Ramos (cell line): ENCODE data around the gene TOP1.

Source experiments
- in situ Hi-C: fragments of 300-500 bp; cut with MboI; formaldehyde crosslinking; loops from one replicate; pipeline ENCODE4 v1.14.3; 2022; ENCODE audit warnings: low sequenced_read_pairs; ENCODE audit not compliant: unreplicated experiment

TOP1 gene

DNA sequence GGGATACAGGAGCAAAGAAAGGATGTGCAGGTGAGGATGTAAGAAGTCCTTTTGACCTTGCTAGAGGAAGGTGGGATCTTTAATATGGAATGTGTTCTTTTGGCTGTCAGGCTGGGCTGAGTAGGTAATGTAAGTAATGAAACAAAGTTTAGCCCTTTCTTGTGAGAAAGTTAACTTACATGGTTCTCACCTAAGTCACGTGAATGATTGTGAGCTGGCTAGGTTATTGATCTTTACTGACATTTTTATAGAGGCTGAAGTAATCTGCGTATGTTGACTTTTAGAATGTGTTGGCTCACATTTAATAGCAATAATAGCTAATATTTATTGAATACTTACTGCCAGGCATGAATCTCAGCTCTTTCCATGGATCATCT lies 2.6 kb downstream of the TOP1 start:
- in situ Hi-C loops = no loop called here

DNA sequence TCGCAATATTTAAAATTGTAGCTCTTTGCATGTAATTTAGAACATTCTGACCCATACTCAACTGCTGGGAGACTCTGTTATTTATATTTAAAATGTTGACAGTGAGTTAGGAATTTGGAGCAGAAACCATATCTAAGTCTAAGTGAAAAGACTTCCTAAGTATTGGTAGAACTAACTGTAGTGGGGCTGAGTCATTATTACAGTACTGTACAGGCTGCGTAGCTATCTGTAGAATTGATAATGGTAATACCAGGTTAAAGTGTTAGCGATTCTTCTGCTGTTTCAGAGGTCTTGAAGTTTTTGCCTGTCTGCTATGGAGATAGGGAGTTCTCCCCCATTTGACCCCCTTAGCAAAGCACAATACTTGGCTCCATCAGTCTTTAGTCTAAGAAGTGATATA lies 3.6 kb downstream of the TOP1 start:
- in situ Hi-C loops = no loop called here

DNA sequence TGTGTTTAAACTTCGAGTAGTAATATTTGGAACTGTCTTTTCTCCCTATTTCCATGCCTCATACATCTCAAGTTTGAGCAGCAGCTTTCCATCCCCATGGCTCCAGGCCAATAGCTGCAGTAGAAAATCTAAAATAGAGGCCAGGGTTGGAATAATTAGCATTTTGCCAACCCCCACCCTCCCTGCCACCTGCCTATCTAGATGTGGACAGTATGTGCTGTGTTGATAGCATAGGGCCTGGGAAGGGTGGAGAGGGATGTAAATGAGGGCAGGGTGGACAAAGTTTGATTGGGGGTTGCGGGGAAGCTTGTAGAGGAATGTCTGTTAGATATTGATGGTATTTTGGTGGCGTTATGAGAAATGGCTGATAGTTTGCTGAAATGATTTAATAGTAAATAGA lies 5.6 kb downstream of the TOP1 start:
- in situ Hi-C loops = no loop called here

DNA sequence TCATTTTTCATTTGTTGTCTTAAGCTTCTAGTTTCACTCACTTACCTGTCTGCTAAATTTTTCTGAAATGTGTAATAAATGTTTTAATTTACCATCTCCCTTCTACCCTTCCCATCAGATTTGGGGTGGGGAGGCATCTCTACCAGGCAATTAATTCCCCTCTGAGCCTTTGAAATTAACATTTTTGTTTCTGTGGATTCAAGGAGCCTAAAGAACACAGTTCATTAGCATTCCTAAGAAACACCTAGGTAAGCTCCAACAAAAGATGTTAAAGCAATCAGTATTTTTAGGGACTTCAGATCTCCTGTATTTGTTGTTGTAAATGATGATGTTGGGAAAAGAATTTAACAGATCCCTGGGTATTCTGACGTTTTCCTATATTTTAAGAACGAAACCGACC lies 6.6 kb downstream of the TOP1 start:
- in situ Hi-C loops = no loop called here

DNA sequence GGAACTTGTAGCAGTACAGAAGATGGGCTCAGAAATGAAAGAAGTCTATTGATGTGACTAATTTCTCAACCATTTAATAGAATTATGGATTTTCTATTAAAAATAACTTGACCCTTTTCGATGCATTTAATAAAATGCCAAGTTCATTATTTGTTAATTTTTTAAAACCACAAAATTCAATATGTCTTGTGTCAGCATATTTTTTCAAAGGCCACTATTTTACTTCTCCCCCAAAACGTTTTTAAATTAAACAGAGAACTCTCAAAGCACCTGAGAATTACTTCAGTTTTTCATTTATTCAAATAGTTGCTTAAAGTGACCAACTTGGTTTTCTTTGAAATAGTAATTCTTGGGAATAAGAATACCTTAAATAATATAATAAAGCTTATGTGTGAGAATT lies 8.6 kb downstream of the TOP1 start:
- in situ Hi-C loops = no loop called here

DNA sequence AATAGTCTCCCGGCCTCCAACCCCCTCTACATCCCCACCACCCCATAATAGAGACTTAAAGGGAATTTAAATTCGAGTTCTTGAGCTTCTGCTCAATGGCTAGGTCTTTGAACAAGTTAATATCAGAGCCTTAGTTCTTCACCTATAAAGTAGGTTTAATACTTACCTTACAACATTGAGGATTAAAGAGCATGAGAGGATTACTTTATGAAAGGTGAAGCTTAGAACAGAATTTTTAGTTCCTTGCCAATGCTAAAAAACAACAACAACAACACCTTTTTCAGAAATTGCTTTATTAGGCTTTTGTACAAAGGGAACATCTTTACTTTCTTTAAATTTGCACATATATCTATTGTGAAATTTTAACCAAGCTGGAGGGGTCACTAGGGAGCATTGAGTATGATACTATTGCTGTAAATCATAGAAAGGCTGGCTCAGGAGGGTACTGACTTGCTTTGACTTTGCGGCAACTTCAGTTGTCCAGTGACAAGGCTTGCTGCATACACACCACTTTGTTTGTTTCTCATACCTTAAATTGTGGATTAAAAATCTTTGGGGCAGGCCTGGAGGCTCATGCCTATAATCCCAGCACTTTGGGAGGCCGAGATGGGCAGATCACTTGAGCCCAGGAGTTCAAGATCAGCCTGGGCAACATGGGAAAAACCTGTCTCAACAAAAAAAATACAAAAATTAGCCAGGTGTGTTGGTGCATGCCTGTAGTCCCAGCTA lies 9.7 kb downstream of the TOP1 start:
- in situ Hi-C loops = no loop called here

DNA sequence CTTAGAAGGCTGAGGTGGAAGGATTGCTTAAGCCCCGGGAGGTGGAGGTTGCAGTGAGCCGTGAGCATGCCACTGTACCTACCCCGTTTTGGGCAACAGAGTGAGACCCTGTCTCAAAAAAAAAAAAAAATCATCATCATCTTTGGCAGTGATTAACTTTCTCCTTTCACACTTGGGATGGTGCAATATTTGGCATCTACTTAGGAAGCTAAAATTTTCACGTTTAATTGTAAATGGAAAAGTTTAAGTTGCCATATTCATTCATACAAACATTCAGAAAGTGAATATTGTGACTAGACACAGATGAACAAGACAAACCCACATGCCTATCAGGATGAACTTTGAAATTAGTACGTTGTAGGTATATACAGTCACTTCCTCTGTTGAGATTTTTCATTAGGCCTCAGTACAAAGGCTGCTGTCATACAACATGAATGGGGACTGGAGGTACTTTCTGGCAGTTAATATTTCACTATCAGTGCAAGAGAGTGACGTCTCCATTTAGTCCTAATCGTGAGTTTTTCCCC lies 10.3 kb downstream of the TOP1 start:
- in situ Hi-C loops = no loop called here

DNA sequence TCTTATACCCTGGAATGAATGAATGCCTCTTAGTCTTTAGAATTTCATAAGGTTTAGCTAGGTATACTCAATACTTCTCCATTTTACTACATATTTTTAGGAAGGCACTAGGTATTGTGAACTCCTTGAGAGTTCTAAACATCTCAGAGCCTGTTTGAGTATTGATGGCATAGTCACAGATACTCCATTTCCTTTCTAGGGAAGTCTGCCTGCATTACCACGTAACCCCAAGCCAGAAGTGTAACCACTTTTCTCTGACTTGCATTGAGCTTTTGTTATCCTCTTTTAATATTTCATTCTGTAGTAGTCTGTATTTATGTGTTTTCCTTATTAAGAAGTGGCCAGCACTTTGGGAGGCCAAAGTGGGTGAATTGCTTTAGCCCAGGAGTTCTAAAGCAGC lies 12.2 kb downstream of the TOP1 start:
- in situ Hi-C loops = no loop called here

DNA sequence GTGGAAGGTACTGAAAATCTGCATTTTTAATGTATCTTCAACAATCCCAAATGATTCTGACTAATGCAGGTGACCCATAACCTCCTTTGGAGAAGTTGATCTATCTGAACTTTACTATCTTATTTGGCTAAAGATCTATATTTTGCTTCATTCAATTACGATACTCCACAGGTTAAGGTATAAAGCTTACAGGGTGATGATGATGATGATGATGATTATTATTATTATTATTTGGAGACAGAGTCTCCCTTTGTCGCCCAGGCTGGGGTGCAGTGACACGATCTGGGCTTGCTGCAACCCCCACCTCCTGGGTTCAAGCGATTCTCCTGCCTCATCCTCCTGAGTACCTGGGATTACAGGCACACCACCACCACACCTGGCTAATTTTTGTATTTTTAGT lies 13.1 kb downstream of the TOP1 start:
- in situ Hi-C loops = no loop called here

DNA sequence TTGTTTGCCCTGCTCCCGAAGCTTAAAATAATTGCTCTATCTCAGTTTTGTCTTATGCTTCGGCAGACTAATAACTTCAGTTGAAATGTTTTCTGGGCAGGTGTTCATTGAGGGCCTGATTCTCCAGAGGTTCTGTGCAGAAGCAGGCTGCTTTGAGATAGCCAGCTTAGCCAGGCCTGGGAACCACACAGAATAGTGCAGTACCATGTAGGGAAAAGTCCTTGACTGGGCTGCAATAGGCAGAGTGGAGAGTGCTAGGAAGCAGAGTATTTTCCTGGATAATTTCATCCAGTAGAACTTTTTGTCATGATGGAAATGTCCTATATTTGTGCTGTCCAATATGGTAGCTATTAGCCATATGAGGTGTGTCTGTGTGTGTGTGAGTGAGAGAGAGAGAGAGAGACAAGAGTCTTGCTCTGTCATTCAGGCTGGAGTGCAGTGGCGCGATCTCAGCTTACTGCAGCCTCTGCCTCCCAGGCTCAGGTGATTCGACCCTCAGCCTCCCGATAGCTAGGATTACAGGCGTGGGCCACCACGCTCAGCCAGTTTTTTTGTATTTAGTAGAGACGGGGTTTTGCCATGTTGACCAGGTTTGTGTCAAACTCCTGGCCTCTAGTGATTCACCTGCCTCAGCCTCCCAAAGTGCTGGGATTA lies 15.9 kb downstream of the TOP1 start:
- in situ Hi-C loops = no loop called here

DNA sequence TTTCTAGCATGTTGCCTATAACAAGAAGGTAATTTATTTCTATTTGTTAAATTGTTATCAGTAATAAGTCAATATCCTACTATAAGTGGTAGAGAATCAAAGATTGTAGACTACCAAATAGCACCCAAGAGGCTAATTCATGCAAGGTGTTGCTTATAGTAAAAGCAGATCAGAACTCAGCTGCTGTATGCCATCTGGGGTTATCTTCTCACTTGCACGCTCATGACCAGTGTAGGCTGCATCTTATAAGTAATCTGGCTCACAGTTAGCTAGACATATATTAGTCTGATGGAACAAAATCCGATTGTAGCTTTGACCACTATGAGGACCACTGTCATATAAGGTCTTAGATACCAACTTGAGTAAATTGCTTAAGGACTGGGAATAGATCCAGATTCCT lies 17.0 kb downstream of the TOP1 start:
- in situ Hi-C loops = no loop called here

DNA sequence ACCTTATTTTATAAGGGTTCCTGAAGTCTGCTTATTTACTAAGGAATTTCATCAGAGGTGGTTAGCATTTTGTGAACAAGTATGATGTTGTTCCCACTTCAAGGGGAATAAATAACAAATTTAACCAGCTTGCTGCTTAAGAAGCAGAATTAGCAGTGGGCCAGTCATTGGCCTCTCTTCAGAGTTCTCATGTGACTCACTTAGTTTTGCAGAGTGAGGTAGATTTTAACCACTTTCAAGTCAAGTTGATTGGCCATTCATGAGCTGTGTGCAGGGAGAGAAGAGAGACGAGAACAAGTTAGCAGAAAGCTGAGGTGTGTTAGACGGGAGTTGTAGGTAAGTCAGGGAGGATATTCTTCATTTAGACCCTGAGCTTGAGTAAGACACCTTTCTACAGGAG lies 18.1 kb downstream of the TOP1 start:
- in situ Hi-C loops = no loop called here

DNA sequence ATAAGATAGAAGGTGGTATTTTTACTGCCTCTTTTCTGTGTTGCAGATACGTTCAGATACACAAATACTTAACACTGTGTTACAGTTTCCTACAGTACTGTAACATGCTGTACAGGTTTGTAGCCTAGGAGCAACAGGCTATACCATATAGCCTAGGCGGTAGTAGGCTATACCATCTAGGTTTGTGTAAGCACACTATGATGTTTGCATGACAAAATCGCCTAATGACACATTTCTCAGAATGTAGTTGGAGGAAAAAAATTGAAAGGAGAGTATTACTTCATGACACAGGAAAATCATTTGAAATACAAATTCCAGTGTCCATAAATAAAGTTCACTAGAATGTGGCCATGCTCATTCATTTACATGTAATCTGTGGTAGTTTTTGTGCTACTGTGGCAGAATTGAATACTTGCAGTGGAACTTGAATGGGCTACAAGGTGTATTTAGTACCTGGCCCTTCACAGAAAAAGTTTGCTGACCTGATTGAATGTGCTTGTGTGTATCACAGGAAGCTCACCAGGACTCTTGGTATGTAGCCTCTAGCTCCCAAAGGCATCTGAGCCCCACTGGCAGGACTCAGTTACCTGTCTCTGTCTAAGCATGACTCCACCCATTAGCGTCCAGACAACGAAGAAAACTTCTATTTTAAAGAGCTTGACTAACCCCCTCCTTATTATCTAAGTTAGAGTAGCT lies 18.8 kb downstream of the TOP1 start:
- in situ Hi-C loops = no loop called here

DNA sequence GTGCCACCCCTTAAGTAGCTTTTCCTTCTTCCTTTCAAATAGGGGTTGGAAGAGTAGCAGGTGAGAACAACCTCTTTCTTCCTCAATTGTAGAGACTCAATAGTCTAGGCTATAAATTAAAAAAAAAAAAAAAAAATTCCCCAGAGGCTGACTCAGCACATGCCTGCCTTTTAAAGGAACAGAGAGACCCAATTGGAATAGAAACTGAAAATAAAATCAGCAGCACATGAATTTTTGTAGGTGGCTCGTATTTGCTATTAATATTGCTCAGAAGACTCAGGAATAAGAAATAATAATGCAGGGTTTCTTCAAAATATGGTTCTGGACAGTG lies 19.3 kb downstream of the TOP1 start:
- in situ Hi-C loops = no loop called here

DNA sequence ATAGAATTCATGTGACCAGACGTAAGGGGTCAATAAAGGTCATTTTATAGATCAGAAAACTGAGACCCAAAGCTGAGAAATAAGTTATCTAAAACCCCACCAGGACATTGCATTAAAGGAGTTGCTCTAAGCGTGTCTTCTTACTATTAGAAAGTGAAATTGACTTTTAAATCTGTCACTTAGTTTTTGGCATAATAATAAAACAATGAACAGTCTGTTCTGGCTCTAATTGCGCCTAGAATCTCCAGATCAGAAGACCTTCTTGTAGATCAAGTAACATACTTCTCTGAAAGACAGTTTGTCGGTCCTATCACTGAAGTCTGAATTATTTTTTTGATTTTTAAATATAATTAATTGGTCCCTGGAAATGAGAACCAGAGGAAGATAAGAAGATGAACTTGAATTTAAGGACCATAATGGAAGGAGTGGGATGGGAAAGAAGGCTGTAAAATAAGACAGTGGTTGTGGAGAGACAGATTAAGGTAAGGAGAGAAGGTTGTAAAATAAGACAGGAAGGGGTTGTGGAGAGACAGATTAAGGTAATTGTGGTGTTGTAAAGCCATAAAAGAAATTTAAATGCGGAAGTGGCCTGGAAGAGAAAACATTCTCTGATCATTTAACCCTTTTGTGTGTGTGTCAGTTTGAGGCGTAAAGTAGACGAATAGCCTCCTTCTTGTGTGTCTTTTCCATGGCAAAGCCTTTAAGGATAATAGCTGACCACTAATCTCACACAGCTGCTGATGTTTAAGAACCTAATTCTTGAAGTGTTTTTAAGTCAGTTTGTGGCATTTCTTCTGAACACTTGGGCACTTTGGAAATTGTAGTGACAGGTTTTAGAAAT lies 20.1 kb downstream of the TOP1 start:
- in situ Hi-C loops = no loop called here

DNA sequence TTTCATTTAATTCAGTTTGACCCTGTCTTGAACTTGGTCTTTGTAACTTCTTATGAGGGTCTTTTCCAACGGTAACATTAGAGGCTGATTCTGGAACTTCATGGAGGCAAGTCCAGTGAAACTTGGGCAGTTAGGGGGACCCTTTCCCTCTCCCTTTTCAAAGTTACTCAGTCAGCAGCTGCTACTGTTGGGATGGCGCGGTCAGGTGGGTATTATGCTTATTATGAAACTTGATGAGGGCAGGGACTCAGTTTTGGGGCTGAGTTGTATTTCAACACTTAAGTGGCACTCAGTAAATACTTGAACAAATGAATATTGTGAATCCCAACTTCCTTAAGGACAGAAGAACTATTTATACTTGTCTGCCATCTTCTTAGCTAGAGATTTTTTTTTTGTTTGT lies 20.8 kb downstream of the TOP1 start:
- in situ Hi-C loops = no loop called here

DNA sequence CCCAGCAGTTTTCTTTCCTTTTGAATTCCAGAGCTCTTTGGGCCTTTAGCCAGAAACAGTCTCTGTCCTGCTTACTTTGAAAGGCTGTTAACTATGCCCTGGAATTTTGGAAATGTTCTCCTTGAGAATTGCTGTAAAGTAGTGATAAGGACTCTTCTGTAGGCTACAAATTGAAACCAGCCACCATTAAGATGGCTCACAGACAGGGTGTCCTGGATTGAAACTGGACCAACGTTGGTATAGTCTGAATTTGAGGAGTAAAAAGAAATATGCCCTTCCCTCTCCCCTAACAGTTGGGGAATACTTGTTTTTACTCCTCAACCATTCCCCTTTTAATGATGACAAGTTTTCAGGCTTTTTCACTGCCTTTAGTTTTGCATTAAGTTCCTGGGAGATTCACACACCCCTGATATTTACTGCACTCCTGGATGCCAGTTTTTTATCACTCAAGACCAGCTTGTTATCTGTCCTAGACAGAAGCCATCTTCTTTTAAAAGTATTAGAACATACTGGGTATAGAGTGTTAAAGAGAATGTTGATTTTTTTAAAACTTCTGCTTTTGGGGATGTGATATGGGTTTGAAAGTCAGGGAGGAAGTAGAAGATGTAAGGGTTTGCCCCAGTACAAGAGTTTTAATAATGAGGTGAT lies 21.9 kb downstream of the TOP1 start:
- in situ Hi-C loops = no loop called here

DNA sequence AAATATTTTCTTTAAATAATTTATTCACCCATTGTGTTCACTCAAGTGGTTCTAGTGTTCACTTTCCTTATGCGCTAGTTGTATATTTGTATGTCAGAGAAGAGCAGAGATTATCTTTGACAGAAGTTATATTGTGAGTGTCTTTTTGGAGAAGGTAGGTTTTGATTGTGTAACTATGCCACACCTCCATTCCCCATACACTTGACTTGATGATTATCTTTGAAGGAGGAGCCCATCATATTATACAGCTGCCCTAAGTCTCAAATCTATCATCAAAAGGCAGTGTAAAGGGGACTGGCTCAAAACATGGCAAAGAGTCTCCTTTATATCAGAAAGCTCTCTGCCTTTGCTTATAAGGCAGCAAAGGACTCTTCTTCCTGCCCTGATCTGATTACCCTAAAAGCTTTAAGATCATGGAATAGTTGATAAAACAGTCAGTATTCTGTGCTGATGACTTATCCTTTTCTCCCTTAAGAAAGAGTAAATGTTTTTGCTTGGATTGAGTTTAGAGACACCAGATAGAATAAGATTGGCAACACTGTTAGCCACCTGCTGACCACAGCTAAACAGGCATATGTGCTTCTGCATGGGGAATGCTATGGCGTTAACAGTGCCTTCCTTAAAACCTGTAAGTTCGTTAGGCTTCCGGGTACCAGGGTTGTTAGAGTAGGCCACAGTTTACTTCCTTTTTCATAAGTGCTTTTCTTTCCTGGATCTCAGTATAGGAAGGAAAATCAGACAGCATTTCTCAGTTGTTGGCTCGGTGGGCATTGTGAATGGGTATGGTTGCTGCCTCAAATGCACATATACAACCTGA lies 22.6 kb downstream of the TOP1 start:
- in situ Hi-C loops = no loop called here

DNA sequence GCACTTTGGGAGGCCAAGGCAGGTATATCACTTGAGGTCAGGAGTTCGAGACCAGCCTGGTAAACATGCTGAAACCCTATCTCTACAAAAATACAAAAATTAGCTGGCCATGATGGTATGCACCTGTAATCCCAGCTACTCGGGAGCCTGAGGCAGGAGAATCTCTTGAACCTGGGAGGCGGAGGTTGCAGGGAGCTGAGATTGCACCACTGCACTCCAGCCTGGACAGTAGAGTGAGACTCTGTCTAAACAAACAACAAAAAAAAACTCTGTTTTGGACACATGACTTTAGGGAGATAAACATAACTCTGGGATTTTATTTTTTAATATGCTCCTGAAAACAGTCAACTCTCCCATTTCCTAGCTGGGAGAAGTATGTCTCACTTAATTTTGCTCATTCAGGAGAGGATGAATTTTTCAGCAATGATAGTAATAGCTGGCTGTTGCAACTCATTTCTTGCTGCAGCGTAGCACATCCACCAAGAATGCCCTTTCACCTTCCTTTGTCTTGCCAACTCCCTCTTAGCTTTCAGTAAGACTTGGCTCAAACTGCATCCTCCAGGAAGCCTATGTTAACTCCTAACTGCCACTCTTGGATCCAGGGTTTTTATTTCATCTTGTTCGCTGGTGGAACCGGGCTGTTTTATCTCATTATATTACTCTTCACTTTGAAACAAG lies 24.3 kb downstream of the TOP1 start:
- in situ Hi-C loops = no loop called here
